NT2/D1 (cell line): ENCODE measurements around the gene SLC8B1.

Source experiments
- DNase-seq: peaks from one replicate; pipeline ENCODE4 v3.0.0-alpha.2; 2011; ENCODE audit warnings: low read depth, low spot score
- H3K27me3 ChIP-seq: 2 replicates; pipeline ENCODE4 v1.6.0; 2011; ENCODE audit warnings: mild to moderate bottlenecking; ENCODE audit not compliant: insufficient read length, insufficient read depth
- H3K36me3 ChIP-seq: 2 replicates; pipeline ENCODE4 v1.6.1; 2011; ENCODE audit warnings: mild to moderate bottlenecking, low read length, mixed read lengths; ENCODE audit not compliant: insufficient read depth, insufficient read length
- H3K4me1 ChIP-seq: 2 replicates; pipeline ENCODE4 v1.5.1; 2011; ENCODE audit not compliant: insufficient read depth, insufficient read length
- H3K4me3 ChIP-seq: 2 replicates; pipeline ENCODE4 v1.5.1; 2011; ENCODE audit warnings: low read depth; ENCODE audit not compliant: insufficient read length
- H3K9ac ChIP-seq: 2 replicates; pipeline ENCODE4 v1.6.0; 2011; ENCODE audit warnings: low read depth; ENCODE audit not compliant: insufficient read length
- H3K9me3 ChIP-seq: 2 replicates; pipeline ENCODE4 v1.5.1; 2011; ENCODE audit warnings: mild to moderate bottlenecking, low read length; ENCODE audit not compliant: insufficient read depth
- SUZ12 ChIP-seq: IDR thresholded peaks from 2 replicates; pipeline ENCODE4 v1.6.1; 2011; ENCODE audit not compliant: insufficient read length, insufficient read depth; ENCODE audit errors: extremely low read depth
- YY1 ChIP-seq: IDR thresholded peaks from 2 replicates; pipeline ENCODE4 v1.6.1; 2011; ENCODE audit not compliant: insufficient read length, insufficient read depth
- ZNF274 ChIP-seq: IDR thresholded peaks from 2 replicates; pipeline ENCODE4 v1.6.1; 2011; ENCODE audit warnings: mild to moderate bottlenecking, low read depth, low read length

Gene SLC8B1

DNA sequence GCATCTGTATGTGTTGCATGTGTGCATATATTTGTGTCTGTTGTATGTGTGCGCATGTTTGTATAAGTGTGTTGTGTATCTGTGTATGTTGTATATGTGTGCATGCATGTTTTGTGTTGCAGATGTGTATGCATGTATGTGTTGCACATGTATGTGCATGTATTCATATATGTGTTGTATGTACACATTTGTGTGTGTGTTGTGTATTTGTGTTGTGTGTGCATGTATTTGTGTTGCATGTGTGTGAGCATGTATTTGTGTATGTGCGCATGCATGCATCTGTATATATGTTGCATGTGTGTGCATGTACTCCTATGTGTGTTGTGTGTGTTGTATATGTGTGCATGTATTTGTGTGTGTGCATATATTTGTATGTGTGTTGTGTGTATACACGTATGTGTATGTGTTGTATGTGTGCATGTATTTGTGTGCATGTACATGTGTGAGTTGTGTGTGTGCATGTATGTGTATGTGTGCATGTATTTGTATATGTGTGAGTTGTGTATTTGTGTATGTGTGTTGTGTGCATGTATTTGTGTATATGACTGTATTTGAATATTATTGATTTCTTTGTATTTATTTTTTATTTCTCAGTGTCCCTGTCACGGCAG is 16.8 kb downstream of the SLC8B1 start:
- TF ChIP-seq YY1 = no peak
- TF ChIP-seq ZNF274 = no peak
- Histone ChIP-seq H3K9me3 (no peaks in the 10 kb centered on the region), H3K9ac (no peak overlapping the region), H3K27me3 (no peaks in the 10 kb centered on the region), H3K36me3 (peaks cover 55% of the 10 kb centered on the region), H3K4me1 (peaks cover 11% of the 10 kb centered on the region), H3K4me3 (no peak overlapping the region)
- no peak for DNase-seq

DNA sequence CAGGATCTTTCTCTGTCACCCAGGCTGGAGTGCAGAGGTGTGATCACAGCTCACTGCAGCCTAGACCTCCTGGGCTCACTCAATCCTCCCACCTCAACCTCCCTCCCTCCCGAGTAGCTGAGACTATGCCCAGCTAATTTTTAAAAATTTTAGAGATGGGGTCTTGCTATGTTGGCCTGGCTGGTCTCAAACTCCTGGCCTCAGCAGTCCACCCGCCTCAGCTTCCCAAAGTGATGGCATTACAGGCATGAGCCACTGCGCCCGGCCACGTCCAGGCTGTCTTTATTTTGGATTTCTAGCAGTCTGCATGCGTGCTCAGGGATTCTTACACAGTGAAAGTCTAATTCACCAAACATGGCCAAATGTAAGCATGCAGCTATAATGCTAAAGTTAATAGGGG is 17.8 kb downstream of the SLC8B1 start:
- H3K4me3 ChIP-seq = no peak overlapping the region
- H3K4me1 ChIP-seq = peaks cover 11% of the 10 kb centered on the region
- no peaks in the 10 kb centered on the region for H3K9me3 ChIP-seq
- DNase-seq = no peak
- no peak overlapping the region for H3K9ac ChIP-seq
- peaks cover 55% of the 10 kb centered on the region for H3K36me3 ChIP-seq
- TF ChIP-seq SUZ12 (no peak), YY1 (no peak), ZNF274 (no peak)
- no peaks in the 10 kb centered on the region for H3K27me3 ChIP-seq

DNA sequence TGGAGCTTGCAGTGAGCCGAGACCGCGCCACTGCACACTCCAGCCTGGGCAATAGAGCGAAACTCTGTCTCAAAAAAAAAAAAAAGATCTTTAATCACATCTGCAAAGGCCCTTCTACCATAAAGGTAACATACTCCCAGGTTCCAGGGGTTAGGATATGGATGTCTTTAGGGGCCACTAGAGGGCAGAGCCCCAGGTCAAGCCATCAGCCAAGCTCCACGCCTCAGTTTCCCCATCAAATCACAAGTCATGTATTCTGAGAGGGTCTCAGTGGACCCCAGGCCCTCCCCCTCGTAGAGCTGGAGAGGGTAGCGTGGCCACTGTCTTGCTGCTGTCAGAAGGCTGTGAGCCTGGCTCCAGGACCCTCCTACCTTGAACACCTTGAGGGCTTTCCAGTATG is 18.8 kb downstream of the SLC8B1 start:
- peaks cover 11% of the 10 kb centered on the region for H3K4me1 ChIP-seq
- no peaks in the 10 kb centered on the region for H3K27me3 ChIP-seq
- no peaks in the 10 kb centered on the region for H3K9me3 ChIP-seq
- H3K36me3 ChIP-seq = peaks cover 54% of the 10 kb centered on the region
- no peak overlapping the region for H3K4me3 ChIP-seq
- no peak overlapping the region for H3K9ac ChIP-seq
- no peak for TF ChIP-seq SUZ12
- TF ChIP-seq ZNF274 = no peak
- TF ChIP-seq YY1 = no peak
- DNase-seq = no peak

DNA sequence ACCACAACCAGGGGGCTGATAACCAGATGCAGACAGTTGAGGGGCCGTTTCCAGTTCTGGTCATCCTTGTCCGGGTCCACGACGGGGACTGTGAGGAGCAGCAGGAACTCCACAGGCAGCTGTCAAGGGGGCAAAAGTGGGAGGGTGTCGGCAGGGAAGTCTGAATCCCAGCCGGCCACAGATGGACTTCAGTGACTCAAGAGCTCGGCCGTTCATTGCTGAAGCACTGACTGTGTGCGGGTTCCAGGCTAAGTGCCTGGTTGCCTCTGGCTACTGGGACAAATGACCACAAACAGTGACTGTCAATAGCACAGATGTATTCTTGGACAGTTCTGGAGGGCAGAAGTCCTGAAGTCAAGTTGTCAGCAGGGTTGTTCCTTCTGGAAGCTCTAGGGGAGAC is 19.6 kb downstream of the SLC8B1 start:
- Histone ChIP-seq H3K27me3 (no peaks in the 10 kb centered on the region), H3K9me3 (peaks cover 2% of the 10 kb centered on the region; the same call in 1 of the 2 replicates), H3K4me1 (peaks cover 7% of the 10 kb centered on the region), H3K4me3 (no peak overlapping the region), H3K9ac (no peak overlapping the region), H3K36me3 (peaks cover 50% of the 10 kb centered on the region)
- no peak for TF ChIP-seq SUZ12
- TF ChIP-seq ZNF274 = no peak
- no peak for TF ChIP-seq YY1
- no peak for DNase-seq

DNA sequence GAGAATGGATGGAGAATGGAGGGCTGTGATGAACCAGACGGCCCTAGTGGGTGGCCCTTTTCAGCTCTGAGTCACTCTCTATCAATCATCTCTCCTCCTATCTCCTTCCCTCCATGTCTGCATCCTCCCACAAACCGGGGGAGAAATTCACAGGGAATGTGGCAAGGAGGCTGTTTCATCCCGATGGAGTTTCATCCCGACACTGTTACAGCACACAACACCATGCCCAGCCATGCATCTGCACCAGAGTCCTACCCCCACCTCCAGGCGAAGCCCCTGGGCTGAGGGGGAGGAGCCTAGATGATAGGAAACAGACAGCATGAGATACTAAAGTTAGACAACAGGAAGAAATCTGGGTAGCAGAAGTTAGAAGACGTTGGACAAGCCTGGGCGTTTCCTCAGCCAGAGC is 20.8 kb downstream of the SLC8B1 start:
- Histone ChIP-seq H3K27me3 (no peaks in the 10 kb centered on the region), H3K9me3 (peaks cover 7% of the 10 kb centered on the region; the same call in 1 of the 2 replicates), H3K4me3 (no peak overlapping the region), H3K36me3 (peaks cover 44% of the 10 kb centered on the region), H3K9ac (no peak overlapping the region), H3K4me1 (peaks cover under 1% of the 10 kb centered on the region)
- DNase-seq = no peak
- no peak for TF ChIP-seq YY1
- TF ChIP-seq ZNF274 = no peak
- TF ChIP-seq SUZ12 = no peak

DNA sequence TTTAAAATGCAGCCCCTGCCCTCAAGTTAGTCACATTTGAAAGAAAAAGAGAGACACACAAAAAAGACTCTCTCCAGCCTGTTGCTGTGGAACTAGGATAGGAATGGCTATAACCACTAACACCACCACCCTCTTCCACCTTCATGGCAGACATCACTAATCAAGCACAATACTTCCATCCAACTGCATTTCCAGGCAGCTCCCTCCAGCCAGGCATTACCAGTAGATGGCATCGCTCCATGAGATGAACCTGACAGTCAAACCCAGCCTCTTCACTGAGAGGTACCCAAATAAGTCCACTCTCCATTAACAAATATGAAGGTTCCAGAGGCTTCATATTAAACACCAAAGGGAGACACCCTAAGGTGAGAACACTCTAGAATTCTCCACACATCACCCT is 24.4 kb downstream of the SLC8B1 start:
- peak; percentile 32 for DNase-seq
- no peaks in the 10 kb centered on the region for H3K27me3 ChIP-seq
- TF ChIP-seq ZNF274 (no peak), YY1 (no peak), SUZ12 (no peak)

DNA sequence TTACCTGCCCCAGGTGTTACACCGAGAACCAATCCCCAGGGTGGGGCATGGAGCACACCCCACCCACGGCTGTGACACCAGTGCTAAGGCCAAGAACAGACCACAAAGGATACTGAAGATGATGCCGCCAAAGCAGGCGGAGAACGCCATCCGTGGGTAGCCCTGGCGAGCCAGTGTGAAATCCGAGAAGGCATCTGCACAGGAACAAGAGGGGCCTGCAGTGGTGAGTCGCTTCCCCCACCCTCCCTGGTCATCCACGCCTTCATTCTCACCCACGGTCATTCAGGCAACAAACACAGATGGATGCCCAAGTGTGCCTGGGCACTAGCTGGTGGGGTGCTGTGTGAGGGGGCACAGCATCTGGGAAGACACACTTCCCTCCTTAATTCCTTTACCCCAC is 28.5 kb downstream of the SLC8B1 start:
- no peak for TF ChIP-seq ZNF274
- TF ChIP-seq YY1 = no peak
- TF ChIP-seq SUZ12 = no peak
- Histone ChIP-seq H3K27me3 (no peaks in the 10 kb centered on the region), H3K9ac (no peak overlapping the region), H3K36me3 (peaks cover 37% of the 10 kb centered on the region), H3K4me1 (peaks cover 17% of the 10 kb centered on the region), H3K4me3 (no peak overlapping the region), H3K9me3 (peaks cover 7% of the 10 kb centered on the region; the same call in 1 of the 2 replicates)
- no peak for DNase-seq

More for the DNA sequence above, 24.4 kb downstream of the SLC8B1 start:
- peaks cover 7% of the 10 kb centered on the region; the same call in 1 of the 2 replicates for H3K9me3 ChIP-seq
- H3K4me3 ChIP-seq = no peak overlapping the region
- H3K36me3 ChIP-seq = peaks cover 40% of the 10 kb centered on the region
- H3K4me1 ChIP-seq = peaks cover 3% of the 10 kb centered on the region
- no peak overlapping the region for H3K9ac ChIP-seq

DNA sequence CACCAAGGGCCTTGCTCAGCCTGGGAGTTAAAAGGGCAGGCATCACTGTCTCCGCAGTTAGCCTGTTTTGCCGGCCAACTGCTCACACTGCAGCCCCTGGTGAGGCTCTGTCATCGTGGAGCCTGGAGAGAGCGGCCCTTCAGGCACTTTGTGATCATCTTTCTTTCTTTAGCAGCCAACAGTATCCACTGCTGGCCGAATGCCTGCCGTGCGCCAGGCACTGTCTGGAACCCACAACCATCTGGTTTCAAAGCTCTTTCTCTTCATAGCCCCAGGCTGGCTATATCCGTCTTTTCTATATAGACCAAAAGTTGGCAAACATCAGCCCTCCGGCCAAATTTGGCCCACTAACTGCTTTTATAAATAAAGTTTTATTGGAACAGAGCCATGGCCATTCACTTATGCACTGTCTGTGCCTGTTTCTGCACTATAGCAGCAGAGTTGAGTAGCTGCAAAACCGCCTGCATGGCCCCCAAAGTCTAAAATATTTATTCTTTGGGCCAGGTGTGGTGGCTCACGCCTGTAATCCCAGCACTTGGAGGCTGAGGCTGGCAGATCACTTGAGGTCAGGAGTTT is 29.5 kb downstream of the SLC8B1 start:
- peaks cover 17% of the 10 kb centered on the region for H3K4me1 ChIP-seq
- peaks cover 35% of the 10 kb centered on the region for H3K36me3 ChIP-seq

More for the DNA sequence above, 29.5 kb downstream of the SLC8B1 start:
- peak overlapping the region; percentile 26 for H3K9ac ChIP-seq
- no peaks in the 10 kb centered on the region for H3K27me3 ChIP-seq
- H3K4me3 ChIP-seq = no peak overlapping the region
- no peak for DNase-seq
- no peak for TF ChIP-seq YY1
- no peak for TF ChIP-seq ZNF274
- no peak for TF ChIP-seq SUZ12
- peaks cover 9% of the 10 kb centered on the region; the same call in 1 of the 2 replicates for H3K9me3 ChIP-seq
